ENCODE results near the gene CDC25C. TPM values are rescaled to one million over a fixed set of nuclear protein-coding genes. Genes with fewer than 3 reads are reported as not detected.

CDC25C gene
- polyA plus RNA-seq, 1 of the 3 experiments (the other 2 are of a cell fraction) = 5.2 TPM

DNA sequence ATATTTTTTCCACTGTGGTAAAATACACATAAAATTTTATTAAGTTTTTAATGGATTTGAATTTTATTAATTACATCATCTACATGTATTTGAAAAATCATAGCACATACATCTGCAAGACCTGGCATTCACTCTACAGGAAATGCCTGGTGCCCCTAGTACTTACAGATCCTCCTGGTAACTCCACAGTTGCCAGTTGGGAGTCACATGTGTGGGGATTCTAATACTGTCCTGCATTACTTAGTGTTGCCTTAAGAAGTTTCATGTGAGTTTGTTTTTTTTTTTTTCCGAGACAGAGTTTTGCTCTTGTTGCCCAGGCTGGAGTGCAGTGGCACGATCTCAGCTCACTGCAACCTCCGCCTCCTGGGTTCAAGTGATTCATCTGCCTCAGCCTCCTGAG lies 38.9 kb upstream of the CDC25C start:
- no peak overlapping the region for H3K27ac ChIP-seq (ENCODE audit: low read depth in 2 of 2, low read length in 1 of 2)
- no peak overlapping the region for H3K4me2 ChIP-seq
- no peaks in the 10 kb centered on the region for H3K27me3 ChIP-seq (ENCODE audit: insufficient read depth)
- DNase-seq = no peak
- H4K20me1 ChIP-seq (ENCODE audit: insufficient read depth) = peaks cover 43% of the 10 kb centered on the region
- H3K36me3 ChIP-seq (replicated peaks in 1 of 2; ENCODE audit: control insufficient read depth in 1 of 2, insufficient read depth in 2 of 2, low read length in 1 of 2) = peaks cover 8 to 22% of the 10 kb centered on the region in 2 experiments
- peaks cover 6% of the 10 kb centered on the region for H3F3A ChIP-seq (replicated peaks; ENCODE audit: insufficient read depth)
- no peak overlapping the region for H3K4me3 ChIP-seq (ENCODE audit: low read depth in 2 of 2, low read length in 1 of 2)
- H3K9ac ChIP-seq = no peak overlapping the region
- H3K9me2 ChIP-seq = no peaks in the 10 kb centered on the region
- WGBS (ENCODE audit: low lambda C conversion rate) = 94% methylated on average over 3 of the region's 3 CpGs
- H2AFZ ChIP-seq (ENCODE audit: low read depth) = no peak overlapping the region
- no peaks in the 10 kb centered on the region; a peak in 1 of 4 replicates for H3K4me1 ChIP-seq (ENCODE audit: control insufficient read depth in 1 of 2, insufficient read depth in 2 of 2, low read depth in 1 of 2, low read length in 1 of 2)
- peaks cover 95% of the 10 kb centered on the region for H3K79me2 ChIP-seq (ENCODE audit: insufficient read depth)
- H3K9me3 ChIP-seq = no peaks in the 10 kb centered on the region
- TF ChIP-seq TAF1 (IDR thresholded peaks at IDR 0.05; ENCODE audit: borderline replicate concordance, low read depth, low read length) = no peak
- no peak for TF ChIP-seq GATA2 (CRISPR knock-in tag; IDR thresholded peaks at IDR 0.05)
- no peak for TF ChIP-seq CHD2 (IDR thresholded peaks at IDR 0.05; ENCODE audit: low read length, partially characterized antibody)
- TF ChIP-seq, protein P1, sequence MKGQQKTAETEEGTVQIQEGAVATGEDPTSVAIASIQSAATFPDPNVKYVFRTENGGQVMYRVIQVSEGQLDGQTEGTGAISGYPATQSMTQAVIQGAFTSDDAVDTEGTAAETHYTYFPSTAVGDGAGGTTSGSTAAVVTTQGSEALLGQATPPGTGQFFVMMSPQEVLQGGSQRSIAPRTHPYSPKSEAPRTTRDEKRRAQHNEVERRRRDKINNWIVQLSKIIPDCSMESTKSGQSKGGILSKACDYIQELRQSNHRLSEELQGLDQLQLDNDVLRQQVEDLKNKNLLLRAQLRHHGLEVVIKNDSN (IDR thresholded peaks at IDR 0.05; ENCODE audit: borderline replicate concordance, low read depth) = no peak
- no peak for TF ChIP-seq RFX5 (IDR thresholded peaks at IDR 0.05; ENCODE audit: low read length)
- no peak for TF ChIP-seq MXI1 (IDR thresholded peaks at IDR 0.05; ENCODE audit: low read depth, low read length)
- TF ChIP-seq SMC3 (IDR thresholded peaks at IDR 0.05; ENCODE audit: low read depth, low read length) = no peak
- TF ChIP-seq NFIC (IDR thresholded peaks at IDR 0.05; ENCODE audit: borderline replicate concordance) = no peak
- TF ChIP-seq POLR2AphosphoS5 (IDR thresholded peaks at IDR 0.05; ENCODE audit: low read depth, low read length) = no peak
- ChIA-PET POLR2A (interaction anchor here (0.8 kb wide), 1 partner anchor 17 kb away, joined by 3 read pairs; no protein-coding TSS in a partner anchor), CTCF (interaction anchor here (8.2 kb wide), 1 partner anchor 17 kb away, joined by 93 read pairs; the partner anchor contains the start of gene KDM3B)

DNA sequence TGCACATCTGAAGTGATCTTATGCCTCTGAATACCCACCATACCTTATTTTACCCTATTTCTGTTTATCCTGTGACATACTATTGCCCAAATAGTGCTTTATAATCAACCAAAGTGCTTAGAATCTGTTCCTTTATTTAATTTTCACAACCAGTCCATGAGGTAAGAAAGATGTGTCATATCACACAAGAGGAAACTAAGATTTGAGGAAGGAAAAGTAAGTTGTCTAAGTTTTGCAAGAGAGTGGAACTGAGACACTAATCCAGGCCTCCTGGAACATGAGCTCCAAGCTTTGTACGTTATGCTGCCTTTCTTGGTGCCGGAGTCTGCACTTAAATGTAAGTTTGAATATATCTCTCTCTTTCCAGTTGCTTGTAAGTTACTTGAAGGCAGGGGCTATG lies 38.1 kb upstream of the CDC25C start:
- H2AFZ ChIP-seq (ENCODE audit: low read depth) = no peak overlapping the region
- H3K4me2 ChIP-seq = no peak overlapping the region
- no peaks in the 10 kb centered on the region for H3K27me3 ChIP-seq (ENCODE audit: insufficient read depth)
- CTCF ChIA-PET = interaction anchor here (1.5 to 8.2 kb wide), 2 partner anchors 12 to 16 kb away, joined by 4 to 93 read pairs; partner anchors contain the start of gene KDM3B
- H3K4me1 ChIP-seq (ENCODE audit: control insufficient read depth in 1 of 2, insufficient read depth in 2 of 2, low read depth in 1 of 2, low read length in 1 of 2) = no peaks in the 10 kb centered on the region; a peak in 1 of 4 replicates
- peaks cover 6% of the 10 kb centered on the region for H3F3A ChIP-seq (replicated peaks; ENCODE audit: insufficient read depth)
- H3K27ac ChIP-seq (ENCODE audit: low read depth in 2 of 2, low read length in 1 of 2) = no peak overlapping the region
- H3K9ac ChIP-seq = no peak overlapping the region
- POLR2A ChIA-PET = no interaction called here
- no peak overlapping the region for H3K4me3 ChIP-seq (ENCODE audit: low read depth in 2 of 2, low read length in 1 of 2)
- peaks cover 99% of the 10 kb centered on the region for H3K79me2 ChIP-seq (ENCODE audit: insufficient read depth)
- DNase-seq = no peak
- no peaks in the 10 kb centered on the region for H3K9me2 ChIP-seq
- H3K36me3 ChIP-seq (replicated peaks in 1 of 2; ENCODE audit: control insufficient read depth in 1 of 2, insufficient read depth in 2 of 2, low read length in 1 of 2) = peaks cover 4 to 19% of the 10 kb centered on the region in 2 experiments
- H3K9me3 ChIP-seq = no peaks in the 10 kb centered on the region
- 98% methylated on average over 2 of the region's 2 CpGs for WGBS (ENCODE audit: low lambda C conversion rate)
- H4K20me1 ChIP-seq (ENCODE audit: insufficient read depth) = peaks cover 45% of the 10 kb centered on the region
- TF ChIP-seq, protein P2, sequence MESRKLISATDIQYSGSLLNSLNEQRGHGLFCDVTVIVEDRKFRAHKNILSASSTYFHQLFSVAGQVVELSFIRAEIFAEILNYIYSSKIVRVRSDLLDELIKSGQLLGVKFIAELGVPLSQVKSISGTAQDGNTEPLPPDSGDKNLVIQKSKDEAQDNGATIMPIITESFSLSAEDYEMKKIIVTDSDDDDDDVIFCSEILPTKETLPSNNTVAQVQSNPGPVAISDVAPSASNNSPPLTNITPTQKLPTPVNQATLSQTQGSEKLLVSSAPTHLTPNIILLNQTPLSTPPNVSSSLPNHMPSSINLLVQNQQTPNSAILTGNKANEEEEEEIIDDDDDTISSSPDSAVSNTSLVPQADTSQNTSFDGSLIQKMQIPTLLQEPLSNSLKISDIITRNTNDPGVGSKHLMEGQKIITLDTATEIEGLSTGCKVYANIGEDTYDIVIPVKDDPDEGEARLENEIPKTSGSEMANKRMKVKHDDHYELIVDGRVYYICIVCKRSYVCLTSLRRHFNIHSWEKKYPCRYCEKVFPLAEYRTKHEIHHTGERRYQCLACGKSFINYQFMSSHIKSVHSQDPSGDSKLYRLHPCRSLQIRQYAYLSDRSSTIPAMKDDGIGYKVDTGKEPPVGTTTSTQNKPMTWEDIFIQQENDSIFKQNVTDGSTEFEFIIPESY (IDR thresholded peaks at IDR 0.05; ENCODE audit: borderline replicate concordance, low read depth) = no peak
- TF ChIP-seq, protein P3, sequence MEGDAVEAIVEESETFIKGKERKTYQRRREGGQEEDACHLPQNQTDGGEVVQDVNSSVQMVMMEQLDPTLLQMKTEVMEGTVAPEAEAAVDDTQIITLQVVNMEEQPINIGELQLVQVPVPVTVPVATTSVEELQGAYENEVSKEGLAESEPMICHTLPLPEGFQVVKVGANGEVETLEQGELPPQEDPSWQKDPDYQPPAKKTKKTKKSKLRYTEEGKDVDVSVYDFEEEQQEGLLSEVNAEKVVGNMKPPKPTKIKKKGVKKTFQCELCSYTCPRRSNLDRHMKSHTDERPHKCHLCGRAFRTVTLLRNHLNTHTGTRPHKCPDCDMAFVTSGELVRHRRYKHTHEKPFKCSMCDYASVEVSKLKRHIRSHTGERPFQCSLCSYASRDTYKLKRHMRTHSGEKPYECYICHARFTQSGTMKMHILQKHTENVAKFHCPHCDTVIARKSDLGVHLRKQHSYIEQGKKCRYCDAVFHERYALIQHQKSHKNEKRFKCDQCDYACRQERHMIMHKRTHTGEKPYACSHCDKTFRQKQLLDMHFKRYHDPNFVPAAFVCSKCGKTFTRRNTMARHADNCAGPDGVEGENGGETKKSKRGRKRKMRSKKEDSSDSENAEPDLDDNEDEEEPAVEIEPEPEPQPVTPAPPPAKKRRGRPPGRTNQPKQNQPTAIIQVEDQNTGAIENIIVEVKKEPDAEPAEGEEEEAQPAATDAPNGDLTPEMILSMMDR (IDR thresholded peaks at IDR 0.05) = no peak
- TF ChIP-seq, protein P4, sequence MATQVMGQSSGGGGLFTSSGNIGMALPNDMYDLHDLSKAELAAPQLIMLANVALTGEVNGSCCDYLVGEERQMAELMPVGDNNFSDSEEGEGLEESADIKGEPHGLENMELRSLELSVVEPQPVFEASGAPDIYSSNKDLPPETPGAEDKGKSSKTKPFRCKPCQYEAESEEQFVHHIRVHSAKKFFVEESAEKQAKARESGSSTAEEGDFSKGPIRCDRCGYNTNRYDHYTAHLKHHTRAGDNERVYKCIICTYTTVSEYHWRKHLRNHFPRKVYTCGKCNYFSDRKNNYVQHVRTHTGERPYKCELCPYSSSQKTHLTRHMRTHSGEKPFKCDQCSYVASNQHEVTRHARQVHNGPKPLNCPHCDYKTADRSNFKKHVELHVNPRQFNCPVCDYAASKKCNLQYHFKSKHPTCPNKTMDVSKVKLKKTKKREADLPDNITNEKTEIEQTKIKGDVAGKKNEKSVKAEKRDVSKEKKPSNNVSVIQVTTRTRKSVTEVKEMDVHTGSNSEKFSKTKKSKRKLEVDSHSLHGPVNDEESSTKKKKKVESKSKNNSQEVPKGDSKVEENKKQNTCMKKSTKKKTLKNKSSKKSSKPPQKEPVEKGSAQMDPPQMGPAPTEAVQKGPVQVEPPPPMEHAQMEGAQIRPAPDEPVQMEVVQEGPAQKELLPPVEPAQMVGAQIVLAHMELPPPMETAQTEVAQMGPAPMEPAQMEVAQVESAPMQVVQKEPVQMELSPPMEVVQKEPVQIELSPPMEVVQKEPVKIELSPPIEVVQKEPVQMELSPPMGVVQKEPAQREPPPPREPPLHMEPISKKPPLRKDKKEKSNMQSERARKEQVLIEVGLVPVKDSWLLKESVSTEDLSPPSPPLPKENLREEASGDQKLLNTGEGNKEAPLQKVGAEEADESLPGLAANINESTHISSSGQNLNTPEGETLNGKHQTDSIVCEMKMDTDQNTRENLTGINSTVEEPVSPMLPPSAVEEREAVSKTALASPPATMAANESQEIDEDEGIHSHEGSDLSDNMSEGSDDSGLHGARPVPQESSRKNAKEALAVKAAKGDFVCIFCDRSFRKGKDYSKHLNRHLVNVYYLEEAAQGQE (IDR thresholded peaks at IDR 0.05; ENCODE audit: low read depth, low read length) = no peak
- no peak for TF ChIP-seq FOXM1 (IDR thresholded peaks at IDR 0.05; ENCODE audit: low read depth)
- TF ChIP-seq, protein P1 (IDR thresholded peaks at IDR 0.05; ENCODE audit: borderline replicate concordance, low read depth) = no peak
- no peak for TF ChIP-seq NFIC (IDR thresholded peaks at IDR 0.05; ENCODE audit: borderline replicate concordance)
- TF ChIP-seq, protein P5, sequence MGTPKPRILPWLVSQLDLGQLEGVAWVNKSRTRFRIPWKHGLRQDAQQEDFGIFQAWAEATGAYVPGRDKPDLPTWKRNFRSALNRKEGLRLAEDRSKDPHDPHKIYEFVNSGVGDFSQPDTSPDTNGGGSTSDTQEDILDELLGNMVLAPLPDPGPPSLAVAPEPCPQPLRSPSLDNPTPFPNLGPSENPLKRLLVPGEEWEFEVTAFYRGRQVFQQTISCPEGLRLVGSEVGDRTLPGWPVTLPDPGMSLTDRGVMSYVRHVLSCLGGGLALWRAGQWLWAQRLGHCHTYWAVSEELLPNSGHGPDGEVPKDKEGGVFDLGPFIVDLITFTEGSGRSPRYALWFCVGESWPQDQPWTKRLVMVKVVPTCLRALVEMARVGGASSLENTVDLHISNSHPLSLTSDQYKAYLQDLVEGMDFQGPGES (IDR thresholded peaks at IDR 0.05; ENCODE audit: low read depth, low read length) = no peak
- TF ChIP-seq SIN3A (IDR thresholded peaks at IDR 0.05; ENCODE audit: borderline replicate concordance, low read depth, low read length) = no peak
- TF ChIP-seq TEAD4 (IDR thresholded peaks at IDR 0.05; ENCODE audit: borderline replicate concordance, insufficient read depth) = no peak

Measured in SK-N-SH (cell line).